GM19023 (cell line): ENCODE measurements around the gene IDNK.
"Not testable (repeated sequence)": the region's sequence is repeated elsewhere in the genome, so short reads cannot be mapped to it uniquely, and the experiment has no call there.

ENCODE experiments used
- ATAC-seq: cut with Tn5 transposase; IDR thresholded peaks from one replicate; pipeline ENCODE4 v1.9.1; 2021; ENCODE audit warnings: mild to moderate bottlenecking, moderate library complexity; ENCODE audit not compliant: unreplicated experiment

The IDNK gene

GRCh38 chr9:83622939-83623678, at the start of gene IDNK:
Gene IDNK (plus strand): TSS chr9:83623143. CDS start chr9:83623172, 29 bp downstream.
- ATAC-seq, result peak; percentile 86

DNA sequence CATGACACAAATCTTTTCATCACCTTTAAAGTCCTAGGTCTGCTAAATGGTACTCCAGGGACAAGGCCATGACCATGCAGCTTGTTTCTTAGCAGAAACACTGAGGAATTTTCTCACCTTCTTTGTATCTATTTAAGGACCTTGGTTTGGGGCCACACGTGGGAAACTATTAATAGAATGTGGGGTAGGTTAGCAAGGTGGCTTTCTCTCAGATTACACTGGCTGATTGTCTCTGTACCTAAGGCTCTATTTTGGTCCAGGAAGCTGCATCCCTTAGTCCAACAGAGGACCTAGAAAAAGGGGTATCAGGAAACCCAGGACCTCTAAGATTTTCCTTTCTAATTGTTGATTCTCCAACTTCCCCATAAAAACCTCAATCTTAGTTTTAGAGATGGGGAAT, 48.5 kb upstream of the IDNK start:
- ATAC-seq, result no peak

- ATAC-seq, result no peak
These were observed 40.9 kb upstream of the IDNK start for GRCh38 chr9:83582029-83582428.

GRCh38 chr9:83583151-83584014, 39.6 kb upstream of the IDNK start:
- peak; percentile 58 for ATAC-seq

- no peak for ATAC-seq
These were observed 37.9 kb upstream of the IDNK start for GRCh38 chr9:83584995-83585394.

DNA sequence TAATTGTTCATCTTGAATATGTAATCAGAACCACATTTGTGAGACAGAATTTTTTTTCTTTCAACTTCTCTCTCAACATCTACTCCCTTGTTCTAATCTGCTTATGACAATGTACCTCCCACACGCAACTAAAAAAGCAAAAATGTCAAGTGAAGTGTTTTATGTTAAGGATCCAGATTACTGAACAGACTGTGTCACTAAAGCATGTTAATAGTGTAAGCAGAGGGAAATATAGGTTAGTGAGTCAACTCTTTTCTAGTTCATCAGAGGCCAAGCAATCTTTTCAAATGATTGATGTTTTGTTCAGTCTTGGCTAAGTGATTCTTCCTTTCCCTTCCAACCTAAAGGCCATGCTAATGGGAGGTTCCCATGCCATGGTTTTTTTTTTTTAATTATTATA, 34.7 kb upstream of the IDNK start:
- ATAC-seq, result no peak

DNA sequence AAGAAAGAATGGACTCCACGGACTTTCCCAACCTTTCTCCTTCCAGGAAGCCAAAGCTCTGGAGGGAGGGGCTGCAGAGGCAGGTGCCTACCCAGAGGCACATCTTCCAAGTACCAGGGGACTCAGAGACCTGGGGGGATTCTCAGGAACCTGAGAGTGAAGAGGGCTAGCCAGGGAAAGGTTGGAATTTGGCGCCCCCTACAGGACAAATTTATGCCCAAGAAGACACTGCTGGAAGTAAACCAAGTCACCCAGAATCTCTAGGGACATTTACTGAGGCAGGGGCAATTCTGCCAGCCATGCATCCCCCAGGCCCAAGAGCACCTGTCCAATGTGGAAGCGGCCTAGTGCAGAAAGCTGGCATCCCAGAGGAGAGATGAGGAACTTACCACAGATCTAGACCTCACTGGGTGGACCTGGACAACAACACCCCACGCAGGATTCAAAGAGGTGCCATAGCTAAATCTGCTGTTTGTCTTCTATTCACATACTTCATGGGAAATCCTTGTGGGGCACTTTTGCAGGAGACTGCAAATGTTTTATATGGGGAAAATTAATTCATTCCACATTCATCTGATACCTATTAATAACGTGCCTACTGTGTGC, 25.9 kb upstream of the IDNK start:
- peak; percentile 60 for ATAC-seq

DNA sequence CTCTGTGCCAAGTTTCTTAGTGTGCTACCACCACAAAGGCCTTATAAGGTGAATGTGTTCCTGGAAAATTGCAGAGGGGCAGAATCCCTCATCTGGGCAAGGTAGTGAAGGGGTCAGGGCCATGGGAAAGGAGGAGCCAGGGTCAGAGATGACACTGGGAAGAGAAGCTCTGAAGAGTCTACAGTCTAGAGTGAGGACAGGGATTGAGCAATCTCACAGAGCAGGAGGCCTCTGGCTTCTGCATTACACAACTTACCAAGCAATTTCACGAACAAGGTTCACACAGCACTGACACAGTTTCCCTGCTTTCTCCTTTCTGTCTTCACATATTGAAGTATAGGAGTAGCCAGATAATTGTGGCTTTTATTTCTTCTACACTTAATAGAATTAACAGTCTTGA, 24.5 kb upstream of the IDNK start:
- ATAC-seq, result no peak

DNA sequence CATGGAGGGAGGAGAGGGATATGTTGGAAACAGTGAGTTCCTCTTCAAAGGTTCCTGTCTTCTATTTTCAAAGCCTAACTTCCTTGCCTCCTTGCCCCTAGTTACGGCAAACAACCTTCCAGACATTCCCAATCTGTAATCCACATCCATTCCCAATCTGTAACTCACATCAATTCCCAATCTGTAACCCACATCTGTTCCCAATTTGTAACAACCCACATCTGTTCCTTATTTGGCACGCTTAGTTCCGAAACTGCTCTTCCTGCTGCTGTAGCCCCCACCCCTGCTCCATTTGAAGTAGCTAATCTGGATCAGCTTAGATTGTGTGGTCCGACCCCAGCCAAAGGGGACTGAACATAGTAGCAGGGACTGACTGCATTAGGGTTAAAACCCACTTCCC, 23.9 kb upstream of the IDNK start:
- no peak for ATAC-seq

DNA sequence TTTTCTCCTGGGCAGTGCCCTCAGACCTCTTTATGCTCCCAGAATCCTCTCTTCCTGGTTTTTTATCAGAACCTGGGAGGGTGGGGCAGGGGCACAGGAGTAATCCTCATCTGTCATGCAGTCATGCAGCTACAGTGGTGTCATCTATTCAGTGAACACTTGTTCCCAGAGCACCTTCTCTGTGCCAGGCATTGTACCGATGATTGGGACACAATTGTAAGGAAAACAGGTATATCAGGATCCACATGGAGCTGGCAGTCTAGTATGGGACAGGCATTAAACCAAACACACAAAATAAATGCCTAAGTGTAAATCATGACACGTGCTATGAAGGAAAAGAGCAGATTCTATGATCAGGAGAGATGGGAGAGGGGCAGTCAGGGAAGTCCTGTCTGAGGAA, 21.5 kb upstream of the IDNK start:
- no peak for ATAC-seq

- ATAC-seq, result not testable (repeated sequence)
These were observed 15.3 kb upstream of the IDNK start for GRCh38 chr9:83607620-83608019.

DNA sequence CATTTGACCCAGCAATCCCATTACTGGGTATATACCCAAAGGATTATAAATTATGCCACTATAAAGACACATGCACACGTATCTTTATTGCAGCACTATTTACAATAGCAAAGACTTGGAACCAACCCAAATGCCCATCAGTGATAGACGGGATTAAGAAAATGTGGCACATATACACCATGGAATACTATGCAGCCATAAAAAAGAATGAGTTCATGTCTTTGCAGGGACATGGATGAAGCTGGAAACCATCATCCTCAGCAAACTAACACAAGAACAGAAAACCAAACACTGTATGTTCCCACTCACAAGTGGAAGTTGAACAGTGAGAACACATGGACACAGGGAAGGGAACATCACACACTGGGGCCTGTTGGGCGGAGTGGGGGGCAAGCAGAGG, 9.6 kb upstream of the IDNK start:
- ATAC-seq, result not testable (repeated sequence)

GRCh38 chr9:83617299-83617698, 5.6 kb upstream of the IDNK start:
- ATAC-seq, result no peak

- no peak for ATAC-seq
These were observed 1.9 kb upstream of the IDNK start for GRCh38 chr9:83620841-83621636.

- peak; percentile 56 for ATAC-seq
These were observed 457 bp upstream of the IDNK start for GRCh38 chr9:83622433-83622938.

DNA sequence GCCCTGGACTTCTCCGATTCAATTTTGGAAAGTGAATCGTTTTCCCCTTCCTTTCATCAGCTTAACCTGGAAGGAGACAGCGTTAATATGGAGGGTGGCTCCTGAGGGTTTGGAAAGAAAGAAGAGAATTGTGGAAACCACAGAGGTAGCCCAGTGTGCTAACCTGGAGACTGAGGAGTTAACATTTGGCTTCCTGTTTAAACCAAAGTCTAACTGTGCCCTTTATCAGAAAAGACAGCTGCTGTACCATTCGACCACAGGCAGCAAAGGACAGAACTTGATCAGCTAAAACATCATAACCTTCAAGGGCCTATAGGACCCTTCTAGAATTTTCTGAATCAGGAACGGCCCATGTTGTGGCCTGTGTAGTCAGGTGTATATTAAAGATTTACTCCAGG, 735 bp downstream of the IDNK start:
- peak; percentile 19 for ATAC-seq

GRCh38 chr9:83625178-83625577, 2.2 kb downstream of the IDNK start:
- no peak for ATAC-seq

GRCh38 chr9:83628540-83628939, 5.6 kb downstream of the IDNK start:
- no peak for ATAC-seq

DNA sequence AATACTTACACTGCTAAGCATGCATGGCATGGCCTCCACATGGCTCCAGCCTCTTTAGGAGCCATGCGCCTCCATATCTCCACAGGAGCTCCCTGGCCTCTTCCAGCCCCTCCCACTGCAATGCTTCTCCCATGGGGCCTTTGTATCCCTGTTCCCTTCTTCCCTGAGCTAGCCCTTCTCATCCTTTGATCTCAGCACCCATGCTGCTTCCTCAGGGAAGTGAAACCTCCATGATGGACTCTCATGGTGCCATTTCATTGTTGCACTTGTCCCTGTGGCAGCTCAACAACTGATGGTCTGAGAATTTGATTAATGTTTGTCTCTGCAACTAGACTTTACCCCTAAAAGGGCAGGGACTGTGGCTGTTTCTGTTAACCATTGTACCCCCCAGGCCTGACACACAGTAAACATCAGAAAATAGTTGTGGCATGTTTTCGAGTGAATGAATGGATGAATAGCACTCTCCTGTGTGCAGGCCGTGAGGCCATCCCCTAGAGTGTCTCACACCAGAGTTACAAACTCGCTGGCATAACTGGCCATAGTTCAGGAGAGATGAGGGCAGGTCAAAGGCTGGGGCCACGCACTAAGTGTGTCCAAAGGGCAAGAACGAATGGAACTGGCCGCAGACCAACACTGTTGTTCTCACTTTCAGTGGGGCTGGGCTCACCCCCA, 6.6 kb downstream of the IDNK start:
- ATAC-seq, result no peak

GRCh38 chr9:83630938-83631457, 8.1 kb downstream of the IDNK start:
- ATAC-seq, result no peak
